ENCODE data around the gene RPS6KB1.

GRCh38 chr17:59892251-59892923 lies 534 bp upstream of the RPS6KB1 start:
- no peak for TF ChIP-seq EZH2 (IDR thresholded peaks at IDR 0.05; ENCODE audit: borderline replicate concordance, insufficient read depth, low read depth, low read length, poor library complexity, severe bottlenecking)
- TF ChIP-seq CTCF (IDR thresholded peaks at IDR 0.05) = no peak

Data from B cell (primary cell).